Liver (tissue), 3 donors: Measurements from ENCODE around the gene RALGPS1.

ENCODE experiments used
- ATF3 ChIP-seq: IDR thresholded peaks from 2 replicates; pipeline ENCODE4 v1.6.1; 2016; ENCODE audit warnings: antibody characterized with exemption
- CTCF ChIP-seq: fragments of 150-350 bp; IDR thresholded peaks from 2 replicates; pipeline ENCODE4 v1.5.1; 2017; ENCODE audit warnings: improper control_type of control experiment, low read depth, low read length; ENCODE audit not compliant: missing input control
- EGR1 ChIP-seq, 2 donors: IDR thresholded peaks; 2 replicates each; pipeline ENCODE4 v1.6.1; 2016 to 2018; ENCODE audit warnings: antibody characterized with exemption in 2 of 2, low read depth in 2 of 2
- MAX ChIP-seq: IDR thresholded peaks from 2 replicates; pipeline ENCODE4 v1.6.1; 2016; ENCODE audit warnings: antibody characterized with exemption
- donor health status: healthy.
- donor health status: healthy.

GRCh38 chr9:127131871-127132270 lies 217.3 kb downstream of the RALGPS1 start:
- TF ChIP-seq ATF3 (no peak), CTCF (no peak), MAX (no peak), EGR1 (IDR thresholded peaks at IDR 0.05; ENCODE audit: low read depth in 2 of 2) (no peak)
